IPS-20b (cell line): ENCODE data around the gene WSCD2.

Source experiments
- H3K27ac ChIP-seq: one replicate; pipeline ENCODE4 v1.5.1; 2013; ENCODE audit warnings: low read length
- H3K27me3 ChIP-seq: 2 replicates; pipeline ENCODE4 v1.6.1; 2013; ENCODE audit warnings: mild to moderate bottlenecking, low read length, inconsistent platforms; ENCODE audit not compliant: insufficient read depth
- H3K36me3 ChIP-seq: 2 replicates; pipeline ENCODE4 v1.6.1; 2013; ENCODE audit warnings: low read depth, mild to moderate bottlenecking, inconsistent platforms, low read length, moderate library complexity; ENCODE audit not compliant: insufficient read depth
- H3K4me1 ChIP-seq: 2 replicates; pipeline ENCODE4 v1.6.1; 2013; ENCODE audit warnings: mild to moderate bottlenecking, control low read depth, inconsistent platforms, low read length, moderate library complexity; ENCODE audit not compliant: insufficient read depth
- H3K4me3 ChIP-seq: 2 replicates; pipeline ENCODE4 v1.5.1; 2013; ENCODE audit warnings: mild to moderate bottlenecking, low read length, inconsistent platforms
- H3K9ac ChIP-seq: 2 replicates; pipeline ENCODE4 v1.6.1; 2013; ENCODE audit warnings: low read depth, mild to moderate bottlenecking, inconsistent platforms, low read length, moderate library complexity
- H3K9me3 ChIP-seq: 2 replicates; pipeline ENCODE4 v1.6.1; 2013; ENCODE audit warnings: mild to moderate bottlenecking, low read depth, low read length, inconsistent platforms; ENCODE audit not compliant: insufficient read depth

The WSCD2 gene

DNA sequence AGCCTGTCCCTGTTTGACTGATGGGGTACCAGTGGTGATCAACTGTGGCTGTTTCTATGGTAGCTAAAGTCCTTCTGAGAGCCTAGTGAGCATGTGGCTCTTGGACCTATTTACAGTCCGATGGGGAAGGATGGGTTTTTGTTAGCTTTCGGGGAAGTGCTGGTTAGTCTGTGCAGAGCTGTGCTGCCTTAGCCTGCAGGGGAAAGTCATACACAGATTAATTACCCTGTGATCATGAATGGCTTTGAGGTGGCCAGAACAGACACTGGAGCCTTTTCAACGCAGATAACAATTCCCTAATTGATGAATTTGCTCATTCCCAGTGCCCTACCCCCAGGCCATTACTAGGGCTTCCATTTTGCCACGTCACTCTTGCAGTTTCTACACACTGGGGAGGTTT, 99.7 kb downstream of the WSCD2 start:
- H3K4me3 ChIP-seq = no peak overlapping the region
- no peaks in the 10 kb centered on the region for H3K36me3 ChIP-seq
- H3K4me1 ChIP-seq = peaks cover 3% of the 10 kb centered on the region; the same call in 1 of the 2 replicates
- no peaks in the 10 kb centered on the region for H3K27me3 ChIP-seq
- H3K27ac ChIP-seq = no peak overlapping the region
- no peak overlapping the region for H3K9ac ChIP-seq
- no peaks in the 10 kb centered on the region for H3K9me3 ChIP-seq

DNA sequence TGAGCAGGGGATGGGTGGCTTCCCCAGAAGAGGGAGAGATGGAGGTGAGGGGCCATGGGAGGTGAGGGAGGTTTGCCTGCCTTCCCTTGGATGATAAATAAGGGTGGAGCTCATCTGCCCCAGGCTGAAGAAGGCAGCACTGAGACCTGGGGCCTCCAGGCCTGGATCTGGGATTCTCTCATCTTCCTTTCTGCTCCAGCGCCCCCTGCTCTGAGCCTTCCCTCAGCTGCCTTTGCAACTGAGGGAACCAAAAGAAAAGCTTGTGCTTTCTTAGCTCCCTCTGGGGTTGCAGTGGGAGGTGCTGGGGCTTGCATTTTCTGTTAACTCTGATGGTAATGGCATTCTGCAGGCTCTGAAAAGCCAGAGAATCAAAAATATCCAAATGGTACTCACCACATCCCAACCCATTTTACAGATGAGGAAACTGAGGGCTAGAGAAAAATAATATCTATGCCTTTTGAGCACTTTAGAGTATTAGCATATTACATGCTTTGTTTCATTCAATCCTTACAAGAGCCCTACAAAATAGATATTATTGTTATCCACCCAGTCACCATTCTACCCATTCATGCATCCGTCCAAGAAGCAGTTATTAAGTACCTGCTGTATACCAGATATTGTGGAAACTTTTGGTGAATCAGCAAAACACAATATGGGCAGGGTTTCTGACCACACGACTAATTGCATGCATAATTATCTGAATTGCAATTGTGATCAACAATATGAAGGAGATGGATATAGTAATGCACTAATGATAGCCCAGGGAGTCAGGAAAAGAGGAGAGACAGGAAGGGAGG, 102.2 kb downstream of the WSCD2 start:
- H3K27me3 ChIP-seq = no peaks in the 10 kb centered on the region
- no peak overlapping the region for H3K4me3 ChIP-seq
- no peaks in the 10 kb centered on the region for H3K36me3 ChIP-seq
- H3K4me1 ChIP-seq = peaks cover 20% of the 10 kb centered on the region
- H3K27ac ChIP-seq = no peak overlapping the region
- H3K9me3 ChIP-seq = no peaks in the 10 kb centered on the region
- H3K9ac ChIP-seq = no peak overlapping the region

DNA sequence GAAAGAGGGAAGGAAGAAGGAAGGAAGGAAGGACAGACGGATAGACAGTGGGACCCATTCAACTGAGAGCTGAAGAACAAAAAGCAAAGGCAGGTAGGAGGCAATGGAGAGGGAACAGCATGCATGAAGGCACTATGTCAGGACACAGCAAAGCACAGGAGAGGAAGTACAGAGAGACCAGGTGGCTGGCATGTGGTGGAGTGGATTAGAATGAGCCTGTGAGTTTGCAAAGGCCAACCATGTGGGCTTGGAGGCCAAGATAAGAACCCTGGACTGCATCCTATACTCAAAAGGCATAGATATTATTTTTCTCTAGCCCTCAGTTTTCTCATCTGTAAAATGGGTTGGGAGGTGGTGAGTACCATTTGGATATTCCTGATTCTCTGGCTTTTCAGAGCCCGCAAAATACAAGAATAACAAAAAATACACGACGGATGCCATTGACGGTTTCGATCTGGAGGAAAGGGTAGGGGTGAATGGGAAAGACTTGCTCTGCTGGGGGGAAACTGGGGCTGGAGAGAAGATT, 102.9 kb downstream of the WSCD2 start:
- Histone ChIP-seq H3K4me3 (no peak overlapping the region), H3K36me3 (no peaks in the 10 kb centered on the region), H3K4me1 (peaks cover 27% of the 10 kb centered on the region), H3K9ac (no peak overlapping the region), H3K27ac (no peak overlapping the region), H3K27me3 (no peaks in the 10 kb centered on the region), H3K9me3 (no peaks in the 10 kb centered on the region)

GRCh38 chr12:108232565-108232964, 103.5 kb downstream of the WSCD2 start:
- Histone ChIP-seq H3K9ac (no peak overlapping the region), H3K27me3 (no peaks in the 10 kb centered on the region), H3K4me1 (peaks cover 29% of the 10 kb centered on the region), H3K4me3 (no peak overlapping the region), H3K36me3 (no peaks in the 10 kb centered on the region), H3K27ac (no peak overlapping the region), H3K9me3 (no peaks in the 10 kb centered on the region)

DNA sequence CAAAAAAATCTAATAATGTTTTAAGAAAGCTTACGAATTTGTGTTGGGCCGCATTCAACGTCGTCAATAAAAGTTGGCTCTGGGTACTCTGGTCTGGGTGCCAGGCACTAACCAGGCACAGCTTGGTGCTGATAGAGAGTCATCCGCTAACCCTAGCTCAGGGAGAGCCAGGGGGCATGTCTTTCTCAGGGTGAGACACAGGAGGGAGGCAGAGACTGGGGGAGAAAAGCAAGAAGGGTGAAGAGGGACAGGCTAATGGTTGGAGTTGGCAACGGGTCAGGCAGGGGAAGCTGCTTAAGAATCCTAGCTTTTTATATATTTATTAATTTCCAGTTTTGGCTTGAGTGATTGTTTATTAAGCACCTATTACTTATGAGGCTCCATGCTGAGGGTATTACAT, 105.1 kb downstream of the WSCD2 start:
- Histone ChIP-seq H3K4me3 (no peak overlapping the region), H3K9ac (no peak overlapping the region), H3K36me3 (no peaks in the 10 kb centered on the region), H3K4me1 (peaks cover 29% of the 10 kb centered on the region), H3K9me3 (no peaks in the 10 kb centered on the region), H3K27me3 (no peaks in the 10 kb centered on the region), H3K27ac (no peak overlapping the region)

GRCh38 chr12:108235197-108235984, 106.3 kb downstream of the WSCD2 start:
- H3K27me3 ChIP-seq = no peaks in the 10 kb centered on the region
- H3K4me3 ChIP-seq = 0 out of 2 replicates have a peak overlapping the region, but pooled peaks have one; percentile 4
- H3K36me3 ChIP-seq = no peaks in the 10 kb centered on the region
- no peak overlapping the region; the same call in 1 of the 2 replicates for H3K9ac ChIP-seq
- peaks cover 29% of the 10 kb centered on the region for H3K4me1 ChIP-seq
- H3K9me3 ChIP-seq = no peaks in the 10 kb centered on the region
- peak overlapping the region; percentile 6 for H3K27ac ChIP-seq

GRCh38 chr12:108235985-108236263, 106.8 kb downstream of the WSCD2 start:
- no peak overlapping the region for H3K4me3 ChIP-seq
- H3K27ac ChIP-seq = peak overlapping the region; percentile 6
- peak overlapping the region; percentile 32; the same call in 1 of the 2 replicates for H3K9ac ChIP-seq
- H3K4me1 ChIP-seq = peaks cover 29% of the 10 kb centered on the region
- no peaks in the 10 kb centered on the region for H3K27me3 ChIP-seq
- H3K9me3 ChIP-seq = no peaks in the 10 kb centered on the region
- H3K36me3 ChIP-seq = no peaks in the 10 kb centered on the region

DNA sequence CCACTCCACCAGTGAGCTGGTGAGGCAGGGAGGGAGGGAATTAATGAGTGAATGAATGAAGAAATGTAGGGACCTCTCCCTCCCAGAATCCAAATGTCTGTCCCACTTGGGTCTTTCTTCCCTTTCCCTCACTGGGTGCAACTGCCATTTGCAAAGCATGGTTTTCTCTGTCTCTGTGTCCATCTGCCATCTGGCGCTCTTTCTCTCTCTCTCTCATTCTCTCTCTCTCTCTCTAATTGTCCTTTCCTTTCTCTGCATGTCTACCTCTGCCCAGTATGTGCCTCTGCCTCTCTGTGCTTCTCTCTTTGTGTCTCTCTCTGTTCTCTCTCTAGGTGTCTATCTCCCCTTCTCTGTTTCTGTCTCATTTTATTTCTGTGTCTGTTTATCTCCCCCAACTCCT, 107.3 kb downstream of the WSCD2 start:
- H3K36me3 ChIP-seq = no peaks in the 10 kb centered on the region
- peaks cover 29% of the 10 kb centered on the region for H3K4me1 ChIP-seq
- H3K27me3 ChIP-seq = no peaks in the 10 kb centered on the region
- no peak overlapping the region for H3K4me3 ChIP-seq
- H3K9me3 ChIP-seq = no peaks in the 10 kb centered on the region
- peak overlapping the region; percentile 6 for H3K27ac ChIP-seq
- peak overlapping the region; percentile 32; the same call in 1 of the 2 replicates for H3K9ac ChIP-seq

GRCh38 chr12:108237272-108237671, 108.2 kb downstream of the WSCD2 start:
- Histone ChIP-seq H3K4me1 (peaks cover 29% of the 10 kb centered on the region), H3K4me3 (no peak overlapping the region), H3K9ac (peak overlapping the region; percentile 32; the same call in 1 of the 2 replicates), H3K9me3 (no peaks in the 10 kb centered on the region), H3K36me3 (no peaks in the 10 kb centered on the region), H3K27ac (no peak overlapping the region), H3K27me3 (no peaks in the 10 kb centered on the region)

DNA sequence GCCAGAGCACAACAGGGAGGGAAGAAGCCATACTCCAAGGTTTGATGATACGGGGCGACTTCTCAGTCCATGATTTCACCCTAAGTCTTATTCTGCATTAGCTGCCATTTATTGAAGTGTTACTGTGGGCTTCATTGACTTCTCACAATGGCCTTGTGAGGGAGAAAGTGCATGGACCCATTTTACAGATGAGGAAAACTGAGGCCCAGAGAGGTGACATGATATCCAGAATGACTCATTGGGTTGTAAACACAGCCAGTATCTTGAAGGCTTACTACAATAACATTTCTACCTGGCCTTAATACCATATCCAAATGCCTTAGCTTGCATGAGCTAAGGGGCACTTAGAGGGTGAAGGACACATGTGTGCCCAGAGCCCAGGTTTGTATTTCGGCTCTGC, 109.4 kb downstream of the WSCD2 start:
- no peak overlapping the region for H3K27ac ChIP-seq
- no peaks in the 10 kb centered on the region for H3K9me3 ChIP-seq
- H3K4me3 ChIP-seq = no peak overlapping the region
- no peaks in the 10 kb centered on the region for H3K27me3 ChIP-seq
- peaks cover 29% of the 10 kb centered on the region for H3K4me1 ChIP-seq
- no peaks in the 10 kb centered on the region for H3K36me3 ChIP-seq
- no peak overlapping the region for H3K9ac ChIP-seq

DNA sequence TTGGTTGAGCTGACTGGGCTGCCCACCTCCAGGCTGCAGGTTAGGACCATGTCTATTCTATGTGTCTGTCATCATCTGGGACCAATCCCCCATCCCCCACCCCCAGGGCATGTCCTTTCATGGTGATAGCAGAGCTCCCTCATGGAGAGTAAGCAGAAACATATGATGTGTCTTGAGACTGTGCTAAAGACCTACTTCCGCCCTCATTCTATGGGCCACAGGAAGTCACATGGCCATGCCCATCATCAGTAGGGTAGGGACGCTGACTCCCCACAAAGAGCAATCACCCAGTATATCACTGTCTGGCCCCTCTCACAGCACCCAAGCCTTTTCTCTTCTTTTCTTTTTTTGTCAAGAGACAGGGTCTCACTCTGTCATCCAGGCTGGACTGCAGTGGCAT, 110.3 kb downstream of the WSCD2 start:
- Histone ChIP-seq H3K4me1 (peaks cover 26% of the 10 kb centered on the region), H3K4me3 (no peak overlapping the region), H3K9me3 (no peaks in the 10 kb centered on the region), H3K27me3 (no peaks in the 10 kb centered on the region), H3K27ac (no peak overlapping the region), H3K36me3 (no peaks in the 10 kb centered on the region), H3K9ac (no peak overlapping the region)
